ENCODE results near the gene ABCF3. TPM values are rescaled to one million over a fixed set of nuclear protein-coding genes. Genes with fewer than 3 reads are reported as not detected.

Gene ABCF3
- total and polyA plus RNA-seq, 2 donors (not counting 3 experiments of a cell fraction or from before 2014, with no cell fraction given) = 68.8 to 73.4 TPM

GRCh38 chr3:184173374-184173722, 12.7 kb upstream of the ABCF3 start:
- Histone ChIP-seq H2AFZ (ENCODE audit: low read depth, low read length) (no peak overlapping the region), H3K27me3 (ENCODE audit: control insufficient read depth in 2 of 2, insufficient read depth in 2 of 2, low read length in 2 of 2) (no peaks in the 10 kb centered on the region), H3K4me2 (ENCODE audit: insufficient read depth, low read length) (no peak overlapping the region), H3K4me1 (ENCODE audit: control insufficient read depth, extremely low read depth, insufficient read depth, low read length) (peaks cover 19% of the 10 kb centered on the region), H4K20me1 (replicated peaks; ENCODE audit: control insufficient read depth, extremely low read depth, insufficient read depth, low read length) (no peaks in the 10 kb centered on the region), H3K27ac (ENCODE audit: insufficient read depth, low read depth, low read length) (no peak overlapping the region), H3K36me3 (ENCODE audit: control insufficient read depth in 2 of 2, extremely low read depth in 1 of 2, insufficient read depth in 2 of 2, low read length in 2 of 2) (peaks cover 8 to 33% of the 10 kb centered on the region in 2 experiments), H3K4me3 (replicated peaks in 1 of 3; ENCODE audit: insufficient read depth in 1 of 3, low read depth in 1 of 3, low read length in 3 of 3) (no peak overlapping the region), H3K79me2 (ENCODE audit: control insufficient read depth, insufficient read depth, low read length) (peaks cover 32% of the 10 kb centered on the region), H3K9me3 (replicated peaks; ENCODE audit: control insufficient read depth, insufficient read depth, low read length) (no peaks in the 10 kb centered on the region), H3K9ac (replicated peaks; ENCODE audit: extremely low read depth, insufficient read depth, low read length) (no peak overlapping the region), H3K9me1 (replicated peaks; ENCODE audit: control insufficient read depth, extremely low read depth, insufficient read depth, low read length) (no peaks in the 10 kb centered on the region)
- intact Hi-C loops (cut with micrococcal nuclease) = no loop called here
- FAIRE-seq = no peak
- no TSS peak for BruUV-seq (replicated peaks)
- POLR2A ChIA-PET = interaction anchor here (1.5 to 1.7 kb wide), 2 partner anchors 12 to 17 kb away, joined by 3 to 5 read pairs; partner anchors contain the start of gene ABCF3
- TF ChIP-seq, protein P1, sequence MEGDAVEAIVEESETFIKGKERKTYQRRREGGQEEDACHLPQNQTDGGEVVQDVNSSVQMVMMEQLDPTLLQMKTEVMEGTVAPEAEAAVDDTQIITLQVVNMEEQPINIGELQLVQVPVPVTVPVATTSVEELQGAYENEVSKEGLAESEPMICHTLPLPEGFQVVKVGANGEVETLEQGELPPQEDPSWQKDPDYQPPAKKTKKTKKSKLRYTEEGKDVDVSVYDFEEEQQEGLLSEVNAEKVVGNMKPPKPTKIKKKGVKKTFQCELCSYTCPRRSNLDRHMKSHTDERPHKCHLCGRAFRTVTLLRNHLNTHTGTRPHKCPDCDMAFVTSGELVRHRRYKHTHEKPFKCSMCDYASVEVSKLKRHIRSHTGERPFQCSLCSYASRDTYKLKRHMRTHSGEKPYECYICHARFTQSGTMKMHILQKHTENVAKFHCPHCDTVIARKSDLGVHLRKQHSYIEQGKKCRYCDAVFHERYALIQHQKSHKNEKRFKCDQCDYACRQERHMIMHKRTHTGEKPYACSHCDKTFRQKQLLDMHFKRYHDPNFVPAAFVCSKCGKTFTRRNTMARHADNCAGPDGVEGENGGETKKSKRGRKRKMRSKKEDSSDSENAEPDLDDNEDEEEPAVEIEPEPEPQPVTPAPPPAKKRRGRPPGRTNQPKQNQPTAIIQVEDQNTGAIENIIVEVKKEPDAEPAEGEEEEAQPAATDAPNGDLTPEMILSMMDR (IDR thresholded peaks at IDR 0.05; ENCODE audit: extremely low read depth in 1 of 2, insufficient read depth in 1 of 2, low read depth in 1 of 2, low read length in 2 of 2) = no peak
- TF ChIP-seq, protein P2, sequence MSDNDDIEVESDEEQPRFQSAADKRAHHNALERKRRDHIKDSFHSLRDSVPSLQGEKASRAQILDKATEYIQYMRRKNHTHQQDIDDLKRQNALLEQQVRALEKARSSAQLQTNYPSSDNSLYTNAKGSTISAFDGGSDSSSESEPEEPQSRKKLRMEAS (IDR thresholded peaks at IDR 0.05; ENCODE audit: insufficient read depth, insufficient read length) = no peak
- TF ChIP-seq POLR2A (IDR thresholded peaks at IDR 0.05; ENCODE audit: low read depth, low read length) = no peak
- TF ChIP-seq POLR2AphosphoS5 (IDR thresholded peaks at IDR 0.05; ENCODE audit: insufficient read depth, low read depth, low read length) = no peak
- no peak for TF ChIP-seq EZH2 (IDR thresholded peaks at IDR 0.05; ENCODE audit: borderline replicate concordance, low read depth, low read length, severe bottlenecking)
- TF ChIP-seq FOS (IDR thresholded peaks at IDR 0.05; ENCODE audit: borderline replicate concordance, insufficient read depth, low read length) = no peak
- no peak for TF ChIP-seq MYC (IDR thresholded peaks at IDR 0.05; ENCODE audit: low read depth, low read length)
- TF ChIP-seq JUN (IDR thresholded peaks at IDR 0.05; ENCODE audit: borderline replicate concordance, insufficient read depth, insufficient read length, low read depth) = no peak
- TF ChIP-seq GATA2 (IDR thresholded peaks at IDR 0.05; ENCODE audit: insufficient read depth, insufficient read length, low read depth, low read length) = no peak
- dilution Hi-C loops (cut with MboI; ENCODE audit: extremely low pct_ligation_motif_present, low sequenced_read_pairs) = no loop called here
- no peak for DNase-seq (ENCODE audit: low read depth, low spot score)
- CTCF ChIA-PET = interaction anchor here (1.0 to 2.1 kb wide), 5 partner anchors 8 to 77 kb away, joined by 3 to 11 read pairs (median 4); partner anchors contain the start of gene EEF1AKMT4
